GM23338 (cell line): ENCODE data around the gene RNF214.

Experiments
- CTCF ChIP-seq, 2 experiments: fragments of 200-600 bp in 1 of 2; sonication (generic) in 1 of 2; conservative IDR thresholded peaks; 2 replicates each; pipeline versions ENCODE4 v1.5.1 to v1.6.1; 2016 to 2017; ENCODE audit warnings: antibody characterized with exemption in 2 of 2, low read depth in 2 of 2, mild to moderate bottlenecking in 2 of 2, moderate library complexity in 1 of 2
- POLR2AphosphoS5 ChIP-seq: IDR thresholded peaks from 2 replicates; pipeline ENCODE4 v1.6.1; 2016; ENCODE audit warnings: antibody characterized with exemption, low read depth

GRCh38 chr11:117203069-117203407, 29.4 kb upstream of the RNF214 start:
- TF ChIP-seq POLR2AphosphoS5 (no peak), CTCF (conservative IDR thresholded peaks at IDR 0.05; ENCODE audit: low read depth in 2 of 2) (no peak)
